DND-41 (cell line): Measurements from ENCODE around the gene STAB2.

Experiments
- ATAC-seq: fragments of 200-7000 bp; cut with Tn5 transposase; 3 replicates; pipeline ENCODE4 v1.9.1; 2021; ENCODE audit warnings: low read depth; ENCODE audit not compliant: insufficient read depth
- DNase-seq: peaks from one replicate; pipeline ENCODE4 v3.0.0-alpha.2; 2020
- H2AFZ ChIP-seq: 2 replicates; pipeline ENCODE4 v1.6.0; 2012; ENCODE audit warnings: low read depth, low read length
- H3K27ac ChIP-seq: 2 replicates; pipeline ENCODE4 v1.5.1; 2012; ENCODE audit warnings: low read length, inconsistent platforms
- H3K27me3 ChIP-seq: fragments of 200-600 bp; sonication (generic); 2 replicates; pipeline ENCODE4 v1.6.0; 2012; ENCODE audit warnings: low read length, mild to moderate bottlenecking, inconsistent platforms; ENCODE audit not compliant: insufficient read depth, poor library complexity
- H3K36me3 ChIP-seq: 2 replicates; pipeline ENCODE4 v1.5.1; 2012; ENCODE audit warnings: low read length, inconsistent platforms; ENCODE audit not compliant: insufficient read depth
- H3K4me1 ChIP-seq: 2 replicates; pipeline ENCODE4 v1.5.1; 2012; ENCODE audit warnings: mild to moderate bottlenecking, low read length; ENCODE audit not compliant: insufficient read depth
- H3K4me2 ChIP-seq: 2 replicates; pipeline ENCODE4 v1.6.0; 2012; ENCODE audit warnings: mild to moderate bottlenecking, moderate library complexity, low read length, inconsistent platforms; ENCODE audit not compliant: insufficient read depth
- H3K4me3 ChIP-seq, 2 experiments: fragments of 200-600 bp in 1 of 2; shearing (Covaris generic) in 1 of 2; 2 replicates each; pipeline ENCODE4 v1.5.1; 2012 to 2016; ENCODE audit warnings: inconsistent platforms in 2 of 2, low read length in 2 of 2, mild to moderate bottlenecking in 2 of 2, low read depth in 1 of 2, moderate library complexity in 1 of 2
- H3K79me2 ChIP-seq: 2 replicates; pipeline ENCODE4 v1.6.0; 2012; ENCODE audit warnings: low read length, inconsistent platforms; ENCODE audit not compliant: insufficient read depth
- H3K9ac ChIP-seq: 2 replicates; pipeline ENCODE4 v1.6.0; 2012; ENCODE audit warnings: low read depth, mild to moderate bottlenecking, inconsistent platforms, low read length, moderate library complexity
- H3K9me3 ChIP-seq: 2 replicates; pipeline ENCODE4 v1.5.1; 2012; ENCODE audit warnings: low read length, moderate library complexity, mild to moderate bottlenecking, inconsistent platforms; ENCODE audit not compliant: insufficient read depth, severe bottlenecking
- H4K20me1 ChIP-seq: 2 replicates; pipeline ENCODE4 v1.6.0; 2012; ENCODE audit warnings: low read length; ENCODE audit not compliant: insufficient read depth
- EZH2 ChIP-seq: IDR thresholded peaks from 3 replicates; pipeline ENCODE4 v1.6.1; 2012; ENCODE audit warnings: borderline replicate concordance, low read depth, mild to moderate bottlenecking, moderate library complexity, low read length, inconsistent platforms; ENCODE audit not compliant: severe bottlenecking
- TF ChIP-seq, protein P1 (sequence below): IDR thresholded peaks from 2 replicates; pipeline ENCODE4 v1.5.1; 2012; ENCODE audit warnings: borderline replicate concordance, low read length, moderate library complexity, mild to moderate bottlenecking; ENCODE audit not compliant: poor library complexity, severe bottlenecking; ENCODE audit errors: extremely low read depth

The STAB2 gene

GRCh38 chr12:103632554-103633216 is 45.6 kb downstream of the STAB2 start:
- peak; percentile 95 for ATAC-seq
- H4K20me1 ChIP-seq: no peaks in the 10 kb centered on the region
- TF ChIP-seq, protein P1, sequence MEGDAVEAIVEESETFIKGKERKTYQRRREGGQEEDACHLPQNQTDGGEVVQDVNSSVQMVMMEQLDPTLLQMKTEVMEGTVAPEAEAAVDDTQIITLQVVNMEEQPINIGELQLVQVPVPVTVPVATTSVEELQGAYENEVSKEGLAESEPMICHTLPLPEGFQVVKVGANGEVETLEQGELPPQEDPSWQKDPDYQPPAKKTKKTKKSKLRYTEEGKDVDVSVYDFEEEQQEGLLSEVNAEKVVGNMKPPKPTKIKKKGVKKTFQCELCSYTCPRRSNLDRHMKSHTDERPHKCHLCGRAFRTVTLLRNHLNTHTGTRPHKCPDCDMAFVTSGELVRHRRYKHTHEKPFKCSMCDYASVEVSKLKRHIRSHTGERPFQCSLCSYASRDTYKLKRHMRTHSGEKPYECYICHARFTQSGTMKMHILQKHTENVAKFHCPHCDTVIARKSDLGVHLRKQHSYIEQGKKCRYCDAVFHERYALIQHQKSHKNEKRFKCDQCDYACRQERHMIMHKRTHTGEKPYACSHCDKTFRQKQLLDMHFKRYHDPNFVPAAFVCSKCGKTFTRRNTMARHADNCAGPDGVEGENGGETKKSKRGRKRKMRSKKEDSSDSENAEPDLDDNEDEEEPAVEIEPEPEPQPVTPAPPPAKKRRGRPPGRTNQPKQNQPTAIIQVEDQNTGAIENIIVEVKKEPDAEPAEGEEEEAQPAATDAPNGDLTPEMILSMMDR: peak; percentile 99
- no peak for TF ChIP-seq EZH2
- H3K4me2 ChIP-seq: no peak overlapping the region
- H3K4me1 ChIP-seq: no peaks in the 10 kb centered on the region
- DNase-seq: peak; percentile 78
- H3K27ac ChIP-seq: no peak overlapping the region
- no peak overlapping the region for H3K4me3 ChIP-seq
- no peaks in the 10 kb centered on the region for H3K79me2 ChIP-seq
- H3K27me3 ChIP-seq: no peaks in the 10 kb centered on the region
- H3K9me3 ChIP-seq: no peaks in the 10 kb centered on the region
- H3K9ac ChIP-seq: no peak overlapping the region
- no peaks in the 10 kb centered on the region for H3K36me3 ChIP-seq
- no peak overlapping the region for H2AFZ ChIP-seq

GRCh38 chr12:103634732-103635131 is 47.7 kb downstream of the STAB2 start:
- H3K4me1 ChIP-seq: no peaks in the 10 kb centered on the region
- no peak overlapping the region for H3K4me2 ChIP-seq
- H3K9me3 ChIP-seq: no peaks in the 10 kb centered on the region
- DNase-seq (no peak), ATAC-seq (no peak)
- no peak overlapping the region for H3K9ac ChIP-seq
- H3K79me2 ChIP-seq: no peaks in the 10 kb centered on the region
- no peak overlapping the region for H3K4me3 ChIP-seq
- no peak overlapping the region for H3K27ac ChIP-seq
- no peaks in the 10 kb centered on the region for H3K36me3 ChIP-seq
- TF ChIP-seq EZH2: no peak
- TF ChIP-seq, protein P1: no peak
- no peak overlapping the region for H2AFZ ChIP-seq
- H4K20me1 ChIP-seq: no peaks in the 10 kb centered on the region
- H3K27me3 ChIP-seq: peaks cover 4% of the 10 kb centered on the region

DNA sequence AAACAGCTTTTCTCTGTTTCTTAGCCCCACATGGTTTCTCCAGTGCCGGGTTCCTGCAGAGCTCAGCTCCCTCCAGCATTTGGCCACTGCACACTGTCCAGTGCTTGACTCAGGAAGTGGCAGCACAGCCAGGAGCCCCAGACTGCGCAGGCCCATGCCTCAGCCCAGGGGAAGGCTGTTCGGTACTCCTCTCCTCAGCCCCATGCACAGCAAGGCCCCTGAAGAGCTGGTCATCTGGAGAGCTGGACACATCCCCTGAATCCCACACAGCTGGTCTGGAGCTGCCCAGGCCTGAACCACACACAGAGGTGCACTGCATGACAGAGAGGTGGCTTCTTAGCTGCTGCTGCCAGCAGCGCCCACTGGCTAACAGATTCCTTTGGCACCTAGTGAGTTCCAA is 48.3 kb downstream of the STAB2 start:
- ATAC-seq (no peak), DNase-seq (no peak)
- TF ChIP-seq, protein P1: no peak
- TF ChIP-seq EZH2: no peak
- no peaks in the 10 kb centered on the region for H4K20me1 ChIP-seq
- no peaks in the 10 kb centered on the region for H3K79me2 ChIP-seq
- no peaks in the 10 kb centered on the region for H3K36me3 ChIP-seq
- no peak overlapping the region for H3K9ac ChIP-seq
- no peak overlapping the region for H3K4me3 ChIP-seq
- H3K27me3 ChIP-seq: peaks cover 4% of the 10 kb centered on the region
- no peaks in the 10 kb centered on the region for H3K9me3 ChIP-seq
- no peaks in the 10 kb centered on the region for H3K4me1 ChIP-seq
- H3K4me2 ChIP-seq: no peak overlapping the region
- H2AFZ ChIP-seq: no peak overlapping the region
- no peak overlapping the region for H3K27ac ChIP-seq
